Endometrium (tissue), 2 donors: ENCODE results near the gene ANKRD24.
"Not testable (repeated sequence)": the region's sequence is repeated elsewhere in the genome, so short reads cannot be mapped to it uniquely, and the experiment has no call there.

ENCODE experiments used
- FAIRE-seq: peaks from 2 replicates; lab custom pipeline; 2012; peaks lifted over from hg19 to GRCh38; lab: Jason Lieb, UNC
- donor health status: control.
- donor health status: control.

Gene ANKRD24

GRCh38 chr19:4182084-4182810 is at the start of gene ANKRD24, which contains the start of gene SIRT6:
Gene ANKRD24, plus strand, starts transcription at chr19:4182689. Its CDS starts 3,737 bp downstream, at chr19:4186426.
Gene SIRT6, minus strand, starts transcription at chr19:4182563. Its CDS starts 24 bp downstream, at chr19:4182539.
- FAIRE-seq = peak; percentile 59

- FAIRE-seq = no peak
These were observed 48.1 kb upstream of the ANKRD24 start for GRCh38 chr19:4134351-4134750.

- not testable (repeated sequence) for FAIRE-seq
These were observed 47.1 kb upstream of the ANKRD24 start for GRCh38 chr19:4135386-4135785.

- no peak for FAIRE-seq
These were observed 45.8 kb upstream of the ANKRD24 start for GRCh38 chr19:4136680-4137088.

GRCh38 chr19:4138445-4138844 is 44.0 kb upstream of the ANKRD24 start:
- FAIRE-seq = no peak

GRCh38 chr19:4139614-4140236 is 42.8 kb upstream of the ANKRD24 start:
- FAIRE-seq = no peak

GRCh38 chr19:4140237-4140711 is 42.2 kb upstream of the ANKRD24 start:
- FAIRE-seq = no peak

- not testable (repeated sequence) for FAIRE-seq
These were observed 39.6 kb upstream of the ANKRD24 start for GRCh38 chr19:4142916-4143315.

- no peak for FAIRE-seq
These were observed 37.7 kb upstream of the ANKRD24 start for GRCh38 chr19:4144666-4145249.

- FAIRE-seq = no peak
These were observed 32.8 kb upstream of the ANKRD24 start for GRCh38 chr19:4149518-4150288.

GRCh38 chr19:4151623-4152022 is 30.9 kb upstream of the ANKRD24 start:
- no peak for FAIRE-seq

- no peak for FAIRE-seq
These were observed 30.1 kb upstream of the ANKRD24 start for GRCh38 chr19:4152241-4152998.

GRCh38 chr19:4154571-4155312 is 27.7 kb upstream of the ANKRD24 start:
- no peak for FAIRE-seq

- no peak for FAIRE-seq
These were observed 25.3 kb upstream of the ANKRD24 start for GRCh38 chr19:4157164-4157563.

GRCh38 chr19:4157971-4158370 is 24.5 kb upstream of the ANKRD24 start:
- not testable (repeated sequence) for FAIRE-seq

- no peak for FAIRE-seq
These were observed 20.9 kb upstream of the ANKRD24 start for GRCh38 chr19:4161415-4162077.

- FAIRE-seq = no peak
These were observed 18.2 kb upstream of the ANKRD24 start for GRCh38 chr19:4164262-4164661.

GRCh38 chr19:4171676-4172075 is 10.8 kb upstream of the ANKRD24 start:
- no peak for FAIRE-seq

GRCh38 chr19:4172861-4173473 is 9.5 kb upstream of the ANKRD24 start:
- FAIRE-seq = no peak
